Tongue (tissue), 2 donors: ENCODE data around the gene SLC39A11. TPM values are rescaled to one million over a fixed set of nuclear protein-coding genes. Genes with fewer than 3 reads are reported as not detected.
"Not testable (repeated sequence)": the region's sequence is repeated elsewhere in the genome, so short reads cannot be mapped to it uniquely, and the experiment has no call there.

Experiments used
- DNase-seq: peaks from one replicate; pipeline ENCODE4 v3.0.0-alpha.2; 2015
- total RNA-seq: library from RNA; depleted of rRNA; stranded (reverse); fragments of >200 nt; gene quantifications from one replicate; pipeline ENCODE4 v1.2.3, GENCODE V29; 2014

SLC39A11 gene
- total RNA-seq, 1 donor from 2014 or later: 12.7 TPM

GRCh38 chr17:73007407-73007806 lies 85.1 kb downstream of the SLC39A11 start:
- DNase-seq: peak; percentile 23

GRCh38 chr17:73005360-73005759 lies 87.1 kb downstream of the SLC39A11 start:
- no peak for DNase-seq

- no peak for DNase-seq
These were observed 89.0 kb downstream of the SLC39A11 start for GRCh38 chr17:73003487-73003886.

DNA sequence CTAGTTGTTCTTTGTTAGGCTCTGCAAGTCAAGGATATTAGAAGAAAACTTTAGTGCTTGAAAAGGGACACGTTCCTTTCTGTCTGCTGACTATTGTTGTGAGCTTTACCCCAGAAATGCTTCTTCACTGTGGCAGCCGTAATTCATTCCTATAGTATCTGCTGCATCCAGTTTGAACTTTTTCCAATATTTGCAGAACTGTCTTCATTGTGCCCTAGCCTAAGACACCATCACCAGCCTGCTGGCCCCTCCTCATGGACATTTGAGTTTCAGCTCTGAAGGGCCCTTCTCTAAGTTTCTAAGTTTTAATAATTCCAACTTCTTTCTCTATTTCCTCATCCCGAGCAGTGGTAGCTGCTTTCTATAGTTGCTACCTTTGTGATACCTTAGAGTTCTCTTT lies 91.7 kb downstream of the SLC39A11 start:
- DNase-seq: no peak

GRCh38 chr17:72999474-72999873 lies 93.0 kb downstream of the SLC39A11 start:
- DNase-seq: not testable (repeated sequence)

DNA sequence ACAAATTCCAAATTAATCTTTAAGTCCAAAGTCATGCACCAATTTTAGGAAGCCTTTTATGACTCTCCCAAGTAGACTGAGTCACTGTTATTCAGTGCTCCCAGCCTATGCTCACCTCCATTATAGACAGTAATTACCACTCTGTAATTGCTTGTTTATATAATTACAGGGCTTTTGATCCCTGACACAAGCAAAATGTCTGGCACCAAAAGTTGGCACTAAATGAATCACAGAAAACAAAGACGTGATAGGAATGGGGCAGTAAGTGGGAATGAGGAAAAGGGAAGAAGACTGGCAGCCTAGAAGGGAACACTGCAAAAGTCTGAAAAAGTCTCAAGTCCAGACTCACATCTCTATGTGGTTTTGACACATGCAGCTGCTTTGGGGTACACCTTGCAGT lies 94.1 kb downstream of the SLC39A11 start:
- DNase-seq: no peak

DNA sequence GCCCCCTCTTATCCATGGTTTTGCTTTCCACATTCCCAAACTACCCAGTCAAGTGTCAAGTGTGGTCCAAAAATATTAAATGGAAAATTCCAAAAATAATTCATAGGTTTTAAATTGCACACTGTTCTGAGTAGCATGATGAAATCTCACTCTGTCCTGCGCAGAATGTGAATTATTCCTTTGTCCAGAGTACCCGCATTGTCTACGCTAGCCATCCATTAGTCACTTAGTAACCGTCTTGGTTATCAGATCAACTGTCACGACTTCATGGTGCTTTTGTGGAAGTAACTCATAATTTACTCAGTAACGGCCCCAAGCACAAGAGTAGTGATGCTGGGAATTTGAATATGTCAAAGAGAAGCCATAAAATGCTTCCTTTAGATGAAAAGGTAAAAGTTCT lies 94.9 kb downstream of the SLC39A11 start:
- no peak for DNase-seq

DNA sequence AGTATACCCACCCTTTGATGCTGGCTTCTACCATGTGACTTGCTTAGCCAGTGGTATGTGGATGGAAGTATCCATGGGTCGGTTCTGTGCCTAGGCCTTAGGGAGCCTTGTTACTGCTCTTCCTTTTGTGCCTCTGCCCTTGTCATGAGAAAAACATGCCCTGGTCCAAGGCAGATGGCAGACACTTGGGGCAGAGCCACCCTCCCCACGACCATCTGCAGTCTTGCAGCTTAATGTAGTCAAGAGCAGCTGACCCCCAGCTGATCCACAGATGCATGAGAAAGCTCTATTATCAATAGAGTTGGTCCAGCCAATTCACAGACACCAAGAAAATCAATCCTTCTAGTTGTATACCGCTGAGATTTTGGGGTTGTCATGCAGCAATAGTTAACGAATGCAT lies 95.7 kb downstream of the SLC39A11 start:
- DNase-seq: no peak

GRCh38 chr17:72995008-72995656 lies 97.4 kb downstream of the SLC39A11 start:
- no peak for DNase-seq

DNA sequence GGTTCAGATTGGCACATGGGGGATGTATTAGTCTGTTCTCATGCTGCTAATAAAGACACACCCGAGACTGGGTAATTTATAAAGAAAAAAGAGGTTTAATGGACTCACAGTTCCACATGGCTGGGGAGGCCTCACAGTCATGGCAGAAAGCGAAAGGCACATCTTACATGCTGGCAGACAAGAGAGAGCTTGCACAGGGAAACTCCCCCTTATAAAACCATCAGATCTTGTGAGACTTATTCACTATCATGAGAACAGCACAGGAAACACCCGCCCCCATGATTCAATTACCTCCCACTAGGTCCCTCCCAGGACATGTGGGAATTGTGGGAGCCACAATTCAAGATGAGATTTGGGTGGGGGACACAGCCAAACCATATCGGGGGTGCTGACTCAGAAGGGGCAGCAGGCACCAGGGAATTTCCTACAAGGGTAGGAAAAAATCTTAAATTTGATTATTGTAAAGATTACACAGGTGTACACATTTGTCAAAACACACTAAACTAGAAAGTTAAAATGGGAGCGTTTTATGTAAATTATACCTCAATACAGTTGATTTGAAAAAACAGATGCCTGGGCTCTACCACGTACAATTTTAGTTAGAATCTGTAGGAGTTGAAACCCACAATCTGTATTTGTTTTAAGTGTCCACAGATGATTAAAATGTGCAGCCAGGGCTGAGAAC lies 99.6 kb downstream of the SLC39A11 start:
- DNase-seq: not testable (repeated sequence)

DNA sequence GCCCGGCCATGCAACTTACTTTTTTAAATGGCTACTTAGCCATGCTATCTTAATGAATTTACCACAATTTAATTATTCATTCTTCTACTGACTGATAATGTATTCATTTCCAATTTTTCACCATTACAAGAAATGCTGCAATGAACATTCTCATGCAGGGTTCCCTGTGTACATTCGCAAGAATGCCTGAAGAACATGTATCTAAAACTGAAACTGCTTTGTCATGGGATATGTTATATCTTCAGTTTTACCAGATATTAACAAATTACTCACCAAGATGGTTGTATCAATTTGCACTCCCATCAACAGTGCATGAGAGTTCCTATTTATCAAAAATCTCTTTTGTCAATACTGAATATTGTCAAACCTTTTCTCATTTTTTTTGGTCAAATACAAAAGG lies 100.8 kb downstream of the SLC39A11 start:
- no peak for DNase-seq

GRCh38 chr17:72989074-72989610 lies 103.3 kb downstream of the SLC39A11 start:
- no peak for DNase-seq

GRCh38 chr17:72988451-72988850 lies 104.0 kb downstream of the SLC39A11 start:
- no peak for DNase-seq

DNA sequence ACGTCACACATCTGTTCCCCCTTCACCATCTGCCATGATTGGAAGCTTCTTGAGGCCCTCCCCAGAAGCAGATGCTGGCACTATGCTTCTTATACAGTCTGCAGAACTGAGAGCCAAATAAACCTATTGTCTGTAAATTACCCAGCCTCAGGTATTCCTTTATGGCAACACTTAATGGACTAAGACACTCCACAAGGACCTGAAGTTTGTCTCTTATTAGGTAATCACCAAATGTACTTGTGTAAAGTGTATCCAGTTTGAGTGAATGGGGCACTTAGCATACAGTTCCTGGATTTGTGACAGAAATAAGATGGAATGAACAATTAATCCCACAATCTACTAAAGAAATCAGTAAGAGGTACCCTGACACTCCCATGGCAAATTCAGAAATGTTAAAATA lies 105.3 kb downstream of the SLC39A11 start:
- no peak for DNase-seq

GRCh38 chr17:72985882-72986720 lies 106.4 kb downstream of the SLC39A11 start:
- DNase-seq: peak; percentile 81

DNA sequence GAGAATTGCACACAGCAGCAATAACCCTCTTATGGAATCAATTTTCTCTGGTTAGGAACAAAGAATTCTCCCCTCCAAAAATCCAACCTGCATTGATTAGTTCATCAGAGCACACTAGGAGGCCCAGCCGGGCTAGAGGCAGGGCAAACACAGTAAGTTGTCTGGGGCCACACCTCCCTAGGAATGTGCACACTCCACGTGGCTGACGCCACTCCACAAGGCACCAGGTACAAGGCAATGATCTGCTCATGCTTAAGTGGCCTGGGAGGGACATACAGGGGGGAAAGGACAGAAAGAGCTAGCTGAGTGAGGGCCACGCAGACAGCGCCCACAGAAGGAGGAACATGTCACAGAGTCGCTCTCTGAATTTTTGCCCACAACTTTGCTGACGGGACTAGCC lies 107.6 kb downstream of the SLC39A11 start:
- no peak for DNase-seq

DNA sequence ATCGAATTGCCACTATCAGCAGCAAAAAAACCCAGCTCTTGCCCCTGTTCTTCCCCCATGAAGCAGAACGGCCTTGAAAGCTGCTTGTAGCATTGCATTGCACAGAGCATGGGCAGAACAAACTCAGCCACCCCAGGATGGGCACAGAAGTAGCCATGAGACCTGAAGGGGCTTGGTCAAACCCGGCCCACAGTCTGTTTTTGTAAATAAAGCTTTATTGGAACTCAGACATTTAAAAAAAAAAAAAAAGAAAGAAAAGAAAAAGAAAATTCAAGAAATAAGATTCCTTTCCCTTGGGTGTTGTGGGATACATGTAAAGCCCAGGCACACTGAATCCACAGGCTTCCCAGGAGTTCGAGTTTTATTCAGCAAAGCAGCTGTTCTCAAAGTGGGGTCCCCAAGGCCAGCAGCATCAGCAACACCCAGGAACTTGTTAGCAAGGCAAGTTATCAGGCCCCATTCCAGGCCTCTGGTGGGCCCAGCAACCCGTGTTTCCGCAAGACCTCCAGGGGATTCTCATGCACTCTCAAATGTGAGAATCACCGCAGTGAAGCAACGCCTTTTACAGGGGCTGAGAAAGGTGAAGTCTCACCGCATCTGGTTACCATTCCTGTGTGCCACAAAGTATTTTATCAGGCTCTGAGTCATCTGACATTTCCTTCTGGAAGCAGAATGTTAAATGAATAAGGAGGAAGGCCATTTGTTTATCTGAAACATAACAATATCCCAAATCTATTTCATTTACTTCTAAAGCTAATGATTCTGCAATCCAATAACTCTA lies 108.2 kb downstream of the SLC39A11 start:
- no peak for DNase-seq

DNA sequence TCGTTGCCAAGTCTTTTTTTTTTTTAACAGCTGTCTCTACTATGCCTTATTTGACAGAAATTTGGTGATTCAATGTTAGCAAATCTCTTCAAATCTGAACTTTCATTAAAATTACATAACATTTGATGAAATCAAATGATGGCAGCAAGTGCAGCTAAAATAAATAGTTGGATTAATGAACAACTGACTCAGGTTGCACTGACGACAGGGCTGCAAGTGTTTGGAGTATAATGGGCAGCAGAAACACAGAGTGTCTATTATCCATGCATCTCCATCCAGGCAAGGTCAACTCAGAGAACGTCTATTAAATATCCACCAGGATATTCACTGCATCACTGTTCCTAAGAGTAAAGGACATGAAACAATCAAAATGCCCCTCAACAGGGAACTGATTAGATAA lies 109.8 kb downstream of the SLC39A11 start:
- DNase-seq: no peak

- DNase-seq: peak; percentile 13
These were observed 113.8 kb downstream of the SLC39A11 start for GRCh38 chr17:72978593-72979218.

- peak; percentile 12 for DNase-seq
These were observed 114.6 kb downstream of the SLC39A11 start for GRCh38 chr17:72977771-72978417.
